Natural killer cell (primary cell): ENCODE results near the gene MPC2. TPM values are rescaled to one million over a fixed set of nuclear protein-coding genes. Genes with fewer than 3 reads are reported as not detected.

Experiments used
- ATAC-seq, 3 donors: fragments of 150-1000 bp in 2 of 3; fragments of 200-7000 bp in 1 of 3; cut with Tn5 transposase; 1 replicate in 1 of 3; 2 replicates in 2 of 3; pipeline ENCODE4 v1.10.0; 2021; ENCODE audit warnings: mild to moderate bottlenecking in 2 of 3, moderate library complexity in 2 of 3
- DNase-seq, 2 donors: peaks; one replicate each; pipeline versions ENCODE4 v3.0.0 to v3.0.0-alpha.2; 2013 to 2021; ENCODE audit warnings: mixed read lengths in 1 of 2
- H3K27ac ChIP-seq: one replicate; pipeline ENCODE4 v1.5.1; 2013; ENCODE audit warnings: mild to moderate bottlenecking, low read length
- H3K27me3 ChIP-seq: one replicate; pipeline ENCODE4 v1.6.1; 2013; ENCODE audit warnings: low read length; ENCODE audit not compliant: control insufficient read depth, insufficient read depth
- H3K36me3 ChIP-seq: one replicate; pipeline ENCODE4 v1.6.1; 2013; ENCODE audit warnings: low read length; ENCODE audit not compliant: control insufficient read depth, insufficient read depth
- H3K4me1 ChIP-seq: one replicate; pipeline ENCODE4 v1.6.1; 2013; ENCODE audit warnings: low read length; ENCODE audit not compliant: control insufficient read depth, insufficient read depth
- H3K4me3 ChIP-seq: one replicate; pipeline ENCODE4 v1.5.1; 2013; ENCODE audit warnings: low read length
- H3K9me3 ChIP-seq: one replicate; pipeline ENCODE4 v1.6.1; 2013; ENCODE audit warnings: low read length; ENCODE audit not compliant: control insufficient read depth, insufficient read depth
- H3K27ac Mint-ChIP-seq, 2 donors: one replicate each; pipeline ENCODE4 v1.8.0; 2022; ENCODE audit warnings: mild to moderate bottlenecking in 2 of 2, mixed read lengths in 2 of 2, moderate library complexity in 1 of 2
- H3K27me3 Mint-ChIP-seq, 2 donors: one replicate each; pipeline ENCODE4 v1.8.0; 2022; ENCODE audit warnings: low read depth in 2 of 2, mixed read lengths in 2 of 2
- H3K36me3 Mint-ChIP-seq: one replicate; pipeline ENCODE4 v1.8.0; 2022; ENCODE audit warnings: mixed read lengths
- H3K4me1 Mint-ChIP-seq, 2 donors: one replicate each; pipeline ENCODE4 v1.8.0; 2022; ENCODE audit warnings: mixed read lengths in 2 of 2
- H3K4me3 Mint-ChIP-seq: one replicate; pipeline ENCODE4 v1.8.0; 2022; ENCODE audit warnings: mild to moderate bottlenecking, moderate library complexity, mixed read lengths
- H3K9me3 Mint-ChIP-seq, 2 donors: one replicate each; pipeline ENCODE4 v1.8.0; 2022; ENCODE audit warnings: mixed read lengths in 2 of 2
- CTCF ChIP-seq: fragments of 200-600 bp; IDR thresholded peaks from one replicate; pipeline ENCODE4 v1.8.0; 2022; ENCODE audit warnings: antibody characterized with exemption
- WGBS: methylation state at CpG from one replicate; pipeline ENCODE4 v1.1.7; 2013; ENCODE audit warnings: missing lambda C conversion rate; ENCODE audit not compliant: insufficient coverage; 5-methylcytosine and 5-hydroxymethylcytosine counted together
- intact Hi-C: fragments of 100-400 bp; cut with micrococcal nuclease; formaldehyde crosslinking; loops from one replicate; pipeline ENCODE4 v1.14.2; 2022
- total RNA-seq, 4 donors: library from RNA; stranded (reverse); fragments of 120-200 nt in 1 of 4; gene quantifications; one replicate each; pipeline versions ENCODE4 v1.2.3 to v1.2.4, GENCODE V29; 2013 to 2022

The MPC2 gene
- total RNA-seq, 3 donors from 2014 or later (not counting 1 experiment from before 2014, with no cell fraction given) = 33.1 to 47.4 (median 34.9) TPM

- H3K27me3 Mint-ChIP-seq = no peaks in the 10 kb centered on the region
- TF ChIP-seq CTCF = no peak
- Histone ChIP-seq H3K36me3 (peaks cover 13% of the 10 kb centered on the region), H3K27me3 (no peaks in the 10 kb centered on the region), H3K27ac (no peak overlapping the region), H3K4me3 (no peak overlapping the region), H3K4me1 (no peaks in the 10 kb centered on the region), H3K9me3 (no peaks in the 10 kb centered on the region)
- no peak overlapping the region for H3K4me3 Mint-ChIP-seq
- no peaks in the 10 kb centered on the region for H3K9me3 Mint-ChIP-seq
- ATAC-seq = no peak
- intact Hi-C loops = no loop called here
- peaks cover 6% of the 10 kb centered on the region for H3K36me3 Mint-ChIP-seq
- H3K4me1 Mint-ChIP-seq = peaks cover 17 to 34% of the 10 kb centered on the region in 2 donors
- 96% methylated on average over 7 of the region's 9 CpGs for WGBS
- H3K27ac Mint-ChIP-seq = no peak overlapping the region
- no peak for DNase-seq
These were observed 45.1 kb upstream of the MPC2 start for GRCh38 chr1:167981933-167982332.

- H3K27ac Mint-ChIP-seq = no peak overlapping the region
- no peak for ATAC-seq
- no peak for TF ChIP-seq CTCF
- intact Hi-C loops = no loop called here
- Histone ChIP-seq H3K4me3 (no peak overlapping the region), H3K4me1 (no peaks in the 10 kb centered on the region), H3K27ac (no peak overlapping the region), H3K27me3 (no peaks in the 10 kb centered on the region), H3K36me3 (peaks cover 17% of the 10 kb centered on the region), H3K9me3 (no peaks in the 10 kb centered on the region)
- H3K9me3 Mint-ChIP-seq = no peaks in the 10 kb centered on the region
- H3K4me1 Mint-ChIP-seq = peaks cover 5 to 17% of the 10 kb centered on the region in 2 donors
- no peak for DNase-seq
- H3K27me3 Mint-ChIP-seq = no peaks in the 10 kb centered on the region
- no CpG with 5 or more reads among the region's 1 CpG for WGBS
- H3K4me3 Mint-ChIP-seq = no peak overlapping the region
- peaks cover 7% of the 10 kb centered on the region for H3K36me3 Mint-ChIP-seq
These were observed 40.4 kb upstream of the MPC2 start for GRCh38 chr1:167977245-167977644.

DNA sequence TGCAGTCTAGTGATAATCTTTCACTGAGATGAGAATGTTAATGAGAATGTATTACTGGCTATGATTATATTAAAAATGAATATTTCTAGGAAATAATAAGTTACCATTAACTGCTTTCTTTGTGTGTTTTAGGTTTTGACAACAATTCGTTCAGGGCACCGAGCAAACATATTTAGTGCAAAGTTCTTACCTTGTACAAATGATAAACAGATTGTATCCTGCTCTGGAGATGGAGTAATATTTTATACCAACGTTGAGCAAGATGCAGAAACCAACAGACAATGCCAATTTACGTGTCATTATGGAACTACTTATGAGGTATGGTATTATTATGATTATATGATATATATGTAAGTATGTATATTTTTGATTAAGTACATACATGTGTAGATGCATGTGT, 37.8 kb upstream of the MPC2 start:
- WGBS = 100% methylated on average over 4 of the region's 4 CpGs
- Histone ChIP-seq H3K27ac (no peak overlapping the region), H3K36me3 (peaks cover 14% of the 10 kb centered on the region), H3K4me1 (no peaks in the 10 kb centered on the region), H3K27me3 (no peaks in the 10 kb centered on the region), H3K9me3 (no peaks in the 10 kb centered on the region), H3K4me3 (no peak overlapping the region)
- peaks cover 7% of the 10 kb centered on the region for H3K36me3 Mint-ChIP-seq
- no peak overlapping the region for H3K4me3 Mint-ChIP-seq
- no peaks in the 10 kb centered on the region for H3K9me3 Mint-ChIP-seq
- no peak overlapping the region for H3K27ac Mint-ChIP-seq
- TF ChIP-seq CTCF = no peak
- DNase-seq (no peak), ATAC-seq (no peak)
- no peaks in the 10 kb centered on the region for H3K27me3 Mint-ChIP-seq
- intact Hi-C loops = no loop called here
- H3K4me1 Mint-ChIP-seq = peaks cover 5% of the 10 kb centered on the region in 2 donors

DNA sequence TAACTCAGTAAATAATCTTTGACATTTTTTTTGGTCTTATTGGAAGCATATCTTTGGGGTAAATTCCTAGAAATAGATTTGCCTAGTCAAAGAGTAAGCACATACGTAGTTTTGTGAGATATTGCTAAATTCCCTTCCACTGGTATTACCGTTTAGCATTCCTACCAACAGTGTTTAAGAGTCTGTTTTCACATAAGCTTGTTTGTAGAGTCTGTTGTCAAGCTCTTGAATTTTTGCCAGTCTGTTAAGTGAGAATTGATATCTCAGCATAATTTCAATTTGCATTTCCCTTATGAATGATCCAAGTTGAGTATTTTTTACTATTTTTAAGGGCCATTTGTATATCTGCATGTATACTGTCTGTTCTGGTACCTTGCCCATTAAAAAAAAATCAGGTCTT, 37.0 kb upstream of the MPC2 start:
- H3K27ac Mint-ChIP-seq = no peak overlapping the region
- H3K36me3 ChIP-seq = peaks cover 12% of the 10 kb centered on the region
- H3K27me3 ChIP-seq = no peaks in the 10 kb centered on the region
- no peaks in the 10 kb centered on the region for H3K4me1 ChIP-seq
- H3K9me3 Mint-ChIP-seq = no peaks in the 10 kb centered on the region
- ATAC-seq (no peak), DNase-seq (no peak)
- no peak overlapping the region for H3K4me3 Mint-ChIP-seq
- peaks cover 5% of the 10 kb centered on the region in 2 donors for H3K4me1 Mint-ChIP-seq
- no CpG with 5 or more reads among the region's 2 CpGs for WGBS
- no peak overlapping the region for H3K4me3 ChIP-seq
- no peak overlapping the region for H3K27ac ChIP-seq
- H3K27me3 Mint-ChIP-seq = no peaks in the 10 kb centered on the region
- peaks cover 7% of the 10 kb centered on the region for H3K36me3 Mint-ChIP-seq
- H3K9me3 ChIP-seq = no peaks in the 10 kb centered on the region
- no peak for TF ChIP-seq CTCF
- intact Hi-C loops = no loop called here
